Gastrocnemius medialis (tissue), 4 donors: ENCODE measurements around the gene SOCS7. TPM values are rescaled to one million over a fixed set of nuclear protein-coding genes. Genes with fewer than 3 reads are reported as not detected.
"Not testable (repeated sequence)": the region's sequence is repeated elsewhere in the genome, so short reads cannot be mapped to it uniquely, and the experiment has no call there.

Source experiments
- ATAC-seq, 2 donors: fragments of 150-250 bp; one replicate each; pipeline ENCODE4 v1.9.1; 2016
- DNase-seq, 2 donors: peaks; one replicate each; pipeline ENCODE4 v3.0.0-alpha.2; 2019
- H3K27ac ChIP-seq, 4 donors: fragments of 200-600 bp; sonication (generic); 1 replicate in 1 of 4; 2 replicates in 3 of 4; pipeline ENCODE4 v1.5.1; 2016 to 2018; ENCODE audit warnings: mild to moderate bottlenecking in 2 of 4, moderate library complexity in 1 of 4
- H3K27me3 ChIP-seq, 3 donors: fragments of 200-600 bp; sonication (generic) in 2 of 3; 1 replicate in 1 of 3; 2 replicates in 2 of 3; pipeline versions ENCODE4 v1.5.1 to v1.6.0; 2016 to 2019; ENCODE audit warnings: mild to moderate bottlenecking in 1 of 3, moderate library complexity in 1 of 3
- H3K36me3 ChIP-seq, 2 donors: fragments of 200-600 bp; sonication (generic) in 1 of 2; one replicate each; pipeline ENCODE4 v1.5.1; 2017 to 2018
- H3K4me1 ChIP-seq, 2 donors: fragments of 200-600 bp; sonication (generic) in 1 of 2; one replicate each; pipeline ENCODE4 v1.5.1; 2016 to 2017; ENCODE audit warnings: mild to moderate bottlenecking in 2 of 2
- H3K4me3 ChIP-seq, 4 donors: fragments of 200-600 bp; sonication (generic) in 3 of 4; 1 replicate in 1 of 4; 2 replicates in 3 of 4; pipeline ENCODE4 v1.5.1; 2016 to 2019; ENCODE audit warnings: mild to moderate bottlenecking in 2 of 4
- H3K9me3 ChIP-seq, 3 donors: fragments of 200-600 bp; sonication (generic) in 2 of 3; 1 replicate in 1 of 3; 2 replicates in 2 of 3; pipeline ENCODE4 v1.5.1; 2016 to 2019
- POLR2A ChIP-seq, 2 donors: fragments of 450-650 bp; IDR thresholded peaks; one replicate each; pipeline ENCODE4 v1.6.1; 2017; ENCODE audit warnings: antibody characterized with exemption in 2 of 2, mild to moderate bottlenecking in 2 of 2, moderate library complexity in 2 of 2
- in situ Hi-C, 4 donors: fragments of 200-750 bp; cut with MboI; loops; one replicate each; pipeline versions ENCODE4 v1.15.0 to v1.8.0; 2017; ENCODE audit warnings: low sequenced_read_pairs in 4 of 4
- intact Hi-C: fragments of 100-400 bp; cut with DNase I; formaldehyde crosslinking; loops from one replicate; pipeline ENCODE4 v1.15.1; 2023; ENCODE audit warnings: low total_unique reads
- total RNA-seq, 4 donors: library from RNA; depleted of rRNA; stranded (reverse); fragments of >200 nt; gene quantifications; one replicate each; pipeline versions ENCODE4 v1.1.0 to v1.2.3, GENCODE V29; 2016
- TF ChIP-seq, protein P1 (sequence below), 5 experiments: fragments of 450-650 bp in 3 of 5; fragments of 200-600 bp in 2 of 5; sonication (generic) in 2 of 5; IDR thresholded peaks in 4 of 5; conservative IDR thresholded peaks in 1 of 5; 1 replicate in 4 of 5; 2 replicates in 1 of 5; pipeline ENCODE4 v1.5.1; 2016 to 2019; ENCODE audit warnings: antibody characterized with exemption in 5 of 5, mild to moderate bottlenecking in 3 of 5, moderate library complexity in 3 of 5

SOCS7 gene
- total RNA-seq, 4 donors from 2014 or later = 16.3 to 19.9 (median 19.5) TPM

DNA sequence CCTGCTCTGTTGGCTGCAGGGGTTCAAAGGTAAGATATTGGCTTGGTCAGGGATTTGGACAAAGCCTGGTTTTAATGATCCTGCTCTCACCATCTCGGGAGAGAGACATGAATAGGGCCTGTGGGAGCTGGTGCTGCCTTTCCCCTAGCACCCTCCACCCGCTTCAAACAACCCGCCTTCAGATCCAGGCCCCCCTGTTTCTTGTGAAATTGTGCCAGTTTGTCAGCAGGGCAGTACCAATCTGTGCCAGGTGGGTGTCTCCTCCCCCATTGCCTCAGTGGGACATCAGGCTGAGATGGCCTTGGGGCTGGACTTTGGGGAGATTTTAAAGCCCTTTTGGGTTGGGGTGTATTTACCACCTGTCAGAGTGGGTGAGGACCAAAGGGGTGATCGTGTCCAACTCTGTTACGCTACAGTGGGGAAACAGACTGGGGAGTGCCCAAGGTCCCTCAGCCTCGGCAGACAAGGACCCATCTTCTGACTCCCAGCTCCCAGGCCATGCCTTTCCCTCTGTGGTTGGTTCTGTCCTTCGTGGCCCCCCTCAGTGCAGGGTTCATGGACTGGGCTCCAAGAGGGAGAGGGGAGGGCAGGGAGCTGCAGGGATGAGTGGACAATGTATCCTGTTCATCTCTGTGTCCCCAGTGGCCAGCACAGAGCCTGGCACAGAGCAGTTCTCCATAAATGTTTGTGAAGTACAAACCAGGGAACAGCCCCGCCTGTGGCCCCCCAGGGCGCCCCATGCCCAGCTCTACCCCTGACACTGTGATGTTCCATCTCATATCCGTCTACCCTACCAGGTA, 79.9 kb downstream of the SOCS7 start:
- in situ Hi-C loops (loop anchor here in 1 of 4 donors (10.0 kb wide), 1 partner anchor 53 kb away; no protein-coding TSS in a partner anchor), intact Hi-C loops (no loop called here)
- Histone ChIP-seq H3K36me3 (no peaks in the 10 kb centered on the region), H3K4me1 (peaks cover 28 to 40% of the 10 kb centered on the region in 2 donors), H3K27ac (no peak overlapping the region), H3K4me3 (no peak overlapping the region), H3K9me3 (no peaks in the 10 kb centered on the region), H3K27me3 (no peaks in the 10 kb centered on the region)
- ATAC-seq = no peak
- DNase-seq = no peak
- TF ChIP-seq, protein P1, sequence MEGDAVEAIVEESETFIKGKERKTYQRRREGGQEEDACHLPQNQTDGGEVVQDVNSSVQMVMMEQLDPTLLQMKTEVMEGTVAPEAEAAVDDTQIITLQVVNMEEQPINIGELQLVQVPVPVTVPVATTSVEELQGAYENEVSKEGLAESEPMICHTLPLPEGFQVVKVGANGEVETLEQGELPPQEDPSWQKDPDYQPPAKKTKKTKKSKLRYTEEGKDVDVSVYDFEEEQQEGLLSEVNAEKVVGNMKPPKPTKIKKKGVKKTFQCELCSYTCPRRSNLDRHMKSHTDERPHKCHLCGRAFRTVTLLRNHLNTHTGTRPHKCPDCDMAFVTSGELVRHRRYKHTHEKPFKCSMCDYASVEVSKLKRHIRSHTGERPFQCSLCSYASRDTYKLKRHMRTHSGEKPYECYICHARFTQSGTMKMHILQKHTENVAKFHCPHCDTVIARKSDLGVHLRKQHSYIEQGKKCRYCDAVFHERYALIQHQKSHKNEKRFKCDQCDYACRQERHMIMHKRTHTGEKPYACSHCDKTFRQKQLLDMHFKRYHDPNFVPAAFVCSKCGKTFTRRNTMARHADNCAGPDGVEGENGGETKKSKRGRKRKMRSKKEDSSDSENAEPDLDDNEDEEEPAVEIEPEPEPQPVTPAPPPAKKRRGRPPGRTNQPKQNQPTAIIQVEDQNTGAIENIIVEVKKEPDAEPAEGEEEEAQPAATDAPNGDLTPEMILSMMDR (IDR thresholded peaks at IDR 0.05 in 4 of 5, conservative IDR thresholded peaks at IDR 0.05 in 1 of 5) = no peak
- no peak for TF ChIP-seq POLR2A (IDR thresholded peaks at IDR 0.05)

DNA sequence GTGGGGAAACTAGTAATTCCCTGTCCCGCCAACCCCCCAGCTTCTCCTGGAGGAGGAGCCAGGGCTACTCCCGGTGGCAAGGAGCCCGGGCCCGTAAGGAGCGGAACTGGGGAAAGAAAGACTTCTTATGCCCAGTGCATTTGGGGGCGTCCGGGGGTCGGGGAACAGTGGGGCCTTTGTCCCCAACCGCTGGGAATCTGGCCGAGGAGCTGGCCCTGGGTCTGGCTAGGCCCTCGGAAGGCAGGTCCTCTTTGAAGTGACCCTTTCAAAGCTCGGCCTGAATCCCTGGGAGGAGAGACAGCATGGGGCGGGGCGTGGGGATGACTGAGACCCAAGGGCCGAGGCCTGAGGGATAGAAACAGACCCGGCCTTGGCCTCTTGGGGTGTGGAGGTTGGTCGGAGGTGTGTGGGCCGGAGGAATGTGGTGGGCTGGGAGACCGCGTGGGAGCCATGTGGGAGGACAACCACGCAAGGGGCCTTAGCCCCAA, 82.6 kb downstream of the SOCS7 start:
- no peak for ATAC-seq
- DNase-seq = no peak
- Histone ChIP-seq H3K36me3 (no peaks in the 10 kb centered on the region), H3K4me1 (peaks cover 16 to 19% of the 10 kb centered on the region in 2 donors), H3K4me3 (no peak overlapping the region), H3K9me3 (no peaks in the 10 kb centered on the region), H3K27ac (peak overlapping the region in 1 of 4 donors; percentile 50), H3K27me3 (no peaks in the 10 kb centered on the region)
- in situ Hi-C loops (loop anchor here in 1 of 4 donors (10.0 kb wide), 1 partner anchor 51 kb away; no protein-coding TSS in a partner anchor), intact Hi-C loops (no loop called here)
- no peak for TF ChIP-seq POLR2A (IDR thresholded peaks at IDR 0.05)
- TF ChIP-seq, protein P1 (IDR thresholded peaks at IDR 0.05 in 4 of 5, conservative IDR thresholded peaks at IDR 0.05 in 1 of 5) = no peak

DNA sequence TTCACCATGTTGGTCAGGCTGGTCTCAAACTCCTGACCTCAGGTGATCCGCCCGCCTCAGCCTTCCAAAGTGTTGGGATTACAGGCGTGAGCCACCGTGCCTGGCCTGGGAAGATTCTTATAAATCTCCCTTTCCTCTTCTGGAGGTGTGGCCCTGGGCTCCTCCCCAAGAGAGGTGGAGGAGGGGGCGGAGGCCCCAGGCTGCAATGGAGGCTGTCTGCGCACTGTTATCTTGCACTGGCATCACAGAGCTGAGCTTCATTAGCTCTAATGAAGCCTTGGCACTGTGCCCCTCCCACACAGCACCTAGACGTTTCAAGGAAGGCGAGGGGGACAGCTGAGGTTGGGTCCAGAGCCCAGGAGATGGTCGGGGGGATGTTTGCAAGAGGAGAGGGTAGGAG, 84.2 kb downstream of the SOCS7 start:
- peaks cover 7 to 10% of the 10 kb centered on the region in 2 donors for H3K4me1 ChIP-seq
- no peaks in the 10 kb centered on the region for H3K36me3 ChIP-seq
- peak overlapping the region in 1 of 4 donors; percentile 10 for H3K27ac ChIP-seq
- no peak for TF ChIP-seq POLR2A (IDR thresholded peaks at IDR 0.05)
- TF ChIP-seq, protein P1 (IDR thresholded peaks at IDR 0.05 in 4 of 5, conservative IDR thresholded peaks at IDR 0.05 in 1 of 5) = no peak
- no peaks in the 10 kb centered on the region for H3K27me3 ChIP-seq
- no peak for DNase-seq
- H3K4me3 ChIP-seq = no peak overlapping the region
- intact Hi-C loops (no loop called here), in situ Hi-C loops (loop anchor here in 1 of 4 donors (10.0 kb wide), 1 partner anchor 49 kb away; no protein-coding TSS in a partner anchor)
- H3K9me3 ChIP-seq = no peaks in the 10 kb centered on the region
- ATAC-seq = no peak

DNA sequence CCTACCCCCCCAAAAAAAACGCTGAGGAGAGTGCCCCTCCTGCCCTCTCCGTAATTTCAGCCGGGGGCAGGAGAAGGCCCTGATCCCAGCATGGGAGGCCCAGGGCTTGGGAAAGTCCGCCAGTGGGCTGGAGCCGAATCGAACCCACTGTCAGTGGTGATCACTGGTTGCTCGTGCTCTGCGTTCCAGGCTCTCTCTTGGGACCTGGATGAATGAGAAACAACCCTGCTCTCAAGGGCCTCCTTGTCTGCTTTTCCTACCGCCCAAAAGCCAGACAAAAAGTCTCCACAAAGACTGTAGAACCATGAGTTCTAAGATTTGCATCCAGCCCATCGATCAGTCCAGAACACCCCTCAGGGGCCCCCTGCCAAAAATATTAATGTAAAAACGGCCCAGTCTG, 84.7 kb downstream of the SOCS7 start:
- TF ChIP-seq POLR2A (IDR thresholded peaks at IDR 0.05) = no peak
- TF ChIP-seq, protein P1 (IDR thresholded peaks at IDR 0.05 in 4 of 5, conservative IDR thresholded peaks at IDR 0.05 in 1 of 5) = no peak
- DNase-seq (no peak), ATAC-seq (no peak)
- in situ Hi-C loops = loop anchor here in 1 of 4 donors (10.0 kb wide), 1 partner anchor 48 kb away; no protein-coding TSS in a partner anchor
- H3K9me3 ChIP-seq = no peaks in the 10 kb centered on the region
- no peaks in the 10 kb centered on the region for H3K27me3 ChIP-seq
- peak overlapping the region in 1 of 4 donors; percentile 10 for H3K27ac ChIP-seq
- no peaks in the 10 kb centered on the region for H3K36me3 ChIP-seq
- H3K4me3 ChIP-seq = no peak overlapping the region
- peaks cover 13 to 16% of the 10 kb centered on the region in 2 donors for H3K4me1 ChIP-seq
- intact Hi-C loops = no loop called here

DNA sequence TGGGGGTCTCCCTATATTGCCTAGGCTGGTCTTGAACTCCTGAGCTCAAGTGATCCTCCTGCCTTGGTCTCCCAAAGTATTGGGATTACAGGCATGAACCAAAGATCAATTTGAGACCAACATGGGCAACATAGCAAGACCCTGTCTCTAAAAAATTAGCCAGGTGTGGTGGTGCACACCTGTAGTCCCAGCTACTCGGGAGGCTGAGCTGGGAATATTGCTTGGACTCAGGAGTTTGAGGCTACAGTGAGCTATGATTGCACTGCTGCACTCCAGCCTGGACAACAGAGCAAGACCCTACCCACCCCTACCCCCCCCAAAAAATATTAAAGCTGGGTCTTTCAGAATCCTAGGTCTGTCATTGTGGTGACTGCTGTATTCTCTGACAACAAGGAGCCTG, 85.7 kb downstream of the SOCS7 start:
- H3K4me3 ChIP-seq, H3K36me3 ChIP-seq, DNase-seq, ATAC-seq, intact Hi-C loops, H3K9me3 ChIP-seq, H3K27me3 ChIP-seq: not testable (repeated sequence)
- in situ Hi-C loops = loop anchor here in 1 of 4 donors (10.0 kb wide), 1 partner anchor 47 kb away; no protein-coding TSS in a partner anchor
- H3K27ac ChIP-seq = peak overlapping the region in 1 of 4 donors; percentile 24
- H3K4me1 ChIP-seq = peaks cover 19 to 25% of the 10 kb centered on the region in 2 donors
